GM12878 (cell line): ENCODE data around the gene SEC62. TPM values are rescaled to one million over a fixed set of nuclear protein-coding genes. Genes with fewer than 3 reads are reported as not detected.

ENCODE experiments used
- ATAC-seq: fragments of 200-7000 bp; cut with Tn5 transposase; 3 replicates; pipeline ENCODE4 v1.9.1; 2020; ENCODE audit warnings: mild to moderate bottlenecking, moderate library complexity
- BruUV-seq: library from RNA; stranded (reverse); fragments of 400-500 nt; replicated peaks from 2 replicates; lab custom pipeline; 2021; lab: Mats Ljungman, UMichigan
- CTCF ChIA-PET: fragments of 300-600 bp; sonication (Branson Sonifier 250); formaldehyde crosslinking; extraction: SDS; loops from one replicate; lab custom pipeline; 2021; ENCODE audit warnings: inconsistent platforms; lab: Yijun Ruan, JAX
- POLR2A ChIA-PET: fragments of 350-600 bp; formaldehyde crosslinking; extraction: SDS; loops from one replicate; lab custom pipeline; 2021; ENCODE audit warnings: inconsistent platforms; lab: Charles Lee
- RAD21 ChIA-PET: fragments of 300-600 bp; sonication (Branson Sonifier 250); formaldehyde crosslinking; loops from one replicate; lab custom pipeline; 2023; ENCODE audit warnings: antibody characterized with exemption; ENCODE audit not compliant: unreplicated experiment; lab: Charles Lee
- SMC1A ChIA-PET: fragments of 300-600 bp; sonication (Branson Sonifier 250); formaldehyde crosslinking; loops from one replicate; lab custom pipeline; 2023; ENCODE audit not compliant: unreplicated experiment, uncharacterized antibody; lab: Charles Lee
- DNase-seq: peaks from one replicate; pipeline ENCODE4 v3.0.0-alpha.2; 2011; ENCODE audit warnings: low read depth, low spot score
- FAIRE-seq: peaks from 3 replicates; lab custom pipeline; 2011; peaks lifted over from hg19 to GRCh38; lab: Jason Lieb, UNC
- H2AFZ ChIP-seq: 2 replicates; pipeline ENCODE4 v1.6.0; 2011; ENCODE audit warnings: low read depth, low read length, control low read depth; ENCODE audit not compliant: control insufficient read depth
- H3K27ac ChIP-seq: 2 replicates; pipeline ENCODE4 v1.5.1; 2011; ENCODE audit warnings: control low read depth; ENCODE audit not compliant: control insufficient read depth, insufficient read depth
- H3K27me3 ChIP-seq, 2 experiments: replicated peaks in 1 of 2; 2 replicates each; pipeline versions ENCODE4 v1.6.0 to v1.6.1; 2011; ENCODE audit warnings: low read length in 1 of 2; ENCODE audit not compliant: control insufficient read depth in 2 of 2, insufficient read depth in 2 of 2
- H3K36me3 ChIP-seq, 2 experiments: 2 replicates each; pipeline ENCODE4 v1.5.1; 2011; ENCODE audit warnings: low read length in 1 of 2; ENCODE audit not compliant: control insufficient read depth in 2 of 2, insufficient read depth in 2 of 2
- H3K4me1 ChIP-seq: 2 replicates; pipeline ENCODE4 v1.6.1; 2011; ENCODE audit warnings: mild to moderate bottlenecking, low read length, moderate library complexity, mixed read lengths; ENCODE audit not compliant: control insufficient read depth, insufficient read depth
- H3K4me2 ChIP-seq: 2 replicates; pipeline ENCODE4 v1.6.0; 2011; ENCODE audit warnings: control low read depth; ENCODE audit not compliant: control insufficient read depth, insufficient read depth
- H3K4me3 ChIP-seq: fragments of 200-600 bp; sonication (generic); 2 replicates; pipeline ENCODE4 v1.5.1; 2016
- H3K79me2 ChIP-seq: 2 replicates; pipeline ENCODE4 v1.6.0; 2011; ENCODE audit warnings: low read length; ENCODE audit not compliant: control insufficient read depth, insufficient read depth
- H3K9ac ChIP-seq: 2 replicates; pipeline ENCODE4 v1.8.0; 2011; ENCODE audit warnings: low read length, control low read depth, mixed read lengths; ENCODE audit not compliant: control insufficient read depth, insufficient read depth
- H3K9me3 ChIP-seq: replicated peaks from 3 replicates; pipeline ENCODE4 v1.5.1; 2011; ENCODE audit warnings: mild to moderate bottlenecking, low read length; ENCODE audit not compliant: control insufficient read depth, insufficient read depth
- H4K20me1 ChIP-seq: 2 replicates; pipeline ENCODE4 v1.6.0; 2011; ENCODE audit not compliant: control insufficient read depth, insufficient read depth
- BMI1 ChIP-seq: fragments of 450-650 bp; IDR thresholded peaks from 2 replicates; pipeline ENCODE4 v1.6.1; 2016; ENCODE audit warnings: mild to moderate bottlenecking, moderate library complexity, borderline replicate concordance
- CHD2 ChIP-seq: IDR thresholded peaks from 2 replicates; pipeline ENCODE4 v1.6.1; 2011; ENCODE audit warnings: low read depth, low read length, improper control_type of control experiment, borderline replicate concordance
- CREM ChIP-seq: IDR thresholded peaks from 2 replicates; pipeline ENCODE4 v1.6.1; 2014; ENCODE audit warnings: antibody characterized with exemption, low read depth
- IRF5 ChIP-seq: fragments of 450-650 bp; IDR thresholded peaks from 2 replicates; pipeline ENCODE4 v1.6.1; 2017; ENCODE audit warnings: borderline replicate concordance
- MEF2A ChIP-seq: IDR thresholded peaks from 2 replicates; pipeline ENCODE4 v1.6.1; 2011; ENCODE audit warnings: low read depth, mild to moderate bottlenecking, low read length, moderate library complexity; ENCODE audit not compliant: insufficient read depth
- MEF2B ChIP-seq: fragments of 450-650 bp; IDR thresholded peaks from 2 replicates; pipeline ENCODE4 v1.6.1; 2018; ENCODE audit warnings: mild to moderate bottlenecking, moderate library complexity; ENCODE audit not compliant: partially characterized antibody, poor library complexity, severe bottlenecking
- PBX3 ChIP-seq: IDR thresholded peaks from 2 replicates; pipeline ENCODE4 v1.6.1; 2011; ENCODE audit warnings: mild to moderate bottlenecking, low read depth, low read length, moderate library complexity; ENCODE audit not compliant: insufficient replicate concordance
- POLR2AphosphoS5 ChIP-seq: IDR thresholded peaks from 2 replicates; pipeline ENCODE4 v1.6.1; 2011; ENCODE audit warnings: mild to moderate bottlenecking, low read length, inconsistent platforms
- SREBF2 ChIP-seq: IDR thresholded peaks from 2 replicates; pipeline ENCODE4 v1.6.1; 2012; ENCODE audit warnings: mild to moderate bottlenecking, low read length
- TARDBP ChIP-seq: IDR thresholded peaks from 2 replicates; pipeline ENCODE4 v1.6.1; 2016; ENCODE audit warnings: borderline replicate concordance
- ZNF384 ChIP-seq: IDR thresholded peaks from 2 replicates; pipeline ENCODE4 v1.6.1; 2012; ENCODE audit warnings: low read depth, mild to moderate bottlenecking, low read length, improper control_type of control experiment, borderline replicate concordance
- ZNF622 ChIP-seq: fragments of 450-650 bp; IDR thresholded peaks from 2 replicates; pipeline ENCODE4 v1.6.1; 2017; ENCODE audit warnings: mild to moderate bottlenecking, inconsistent platforms
- WGBS: methylation state at CpG from one replicate; pipeline ENCODE4 v1.1.6; 2016; ENCODE audit warnings: low lambda C conversion rate; ENCODE audit not compliant: insufficient replicate concordance, insufficient coverage; ENCODE audit errors: missing lambda C conversion rate; 5-methylcytosine and 5-hydroxymethylcytosine counted together
- in situ Hi-C: fragments of 300-500 bp; cut with MboI; formaldehyde crosslinking; loops from 9 replicates; pipeline ENCODE4 v1.14.3; 2018; ENCODE audit warnings: mixed read lengths
- intact Hi-C: fragments of 100-400 bp; cut with micrococcal nuclease; formaldehyde crosslinking; loops from one replicate; pipeline ENCODE4 v1.14.2; 2022; ENCODE audit not compliant: unreplicated experiment
- polyA plus RNA-seq, 11 experiments: library from polyadenylated mRNA; depleted of rRNA in 4 of 11; unstranded in 6 of 11; stranded (reverse) in 5 of 11; fragments of >200 nt; fragmentation: Nextera tagmentation in 4 of 11; fragmentation: Illumina TruSeq in 1 of 11; extraction: Ambion mirVana in 4 of 11; extraction: Trizol in 1 of 11; gene quantifications; 1 replicate in 1 of 11; 2 replicates in 10 of 11; pipeline versions ENCODE4 v1.2.1 to v1.2.3, GENCODE V29; 2011 to 2016; ENCODE audit warnings: inconsistent platforms in 2 of 11, missing spikeins in 2 of 11, low read depth in 1 of 11
- total RNA-seq, 4 experiments: library from RNA; depleted of rRNA in 3 of 4; stranded (reverse); fragments of >200 nt in 3 of 4; fragmentation: Illumina TruSeq in 1 of 4; extraction: Trizol in 1 of 4; gene quantifications; 2 replicates each; pipeline versions ENCODE4 v1.2.1 to v1.2.3, GENCODE V29; 2013 to 2021

SEC62 gene
- total and polyA plus RNA-seq, 10 of the 15 experiments (the other 5 are each of a cell fraction or from before 2014, with no cell fraction given): 25.6 to 270 (median 94.8) TPM

- no peak overlapping the region for H3K4me2 ChIP-seq
- ChIA-PET RAD21 (no interaction called here), POLR2A (interaction anchor here (0.6 kb wide), 1 partner anchor 29 kb away, joined by 3 read pairs; no protein-coding TSS in a partner anchor), SMC1A (interaction anchor here (0.8 to 1.2 kb wide), 2 partner anchors 9 to 10 kb away, joined by 3 read pairs; no protein-coding TSS in a partner anchor), CTCF (no interaction called here)
- H3K4me3 ChIP-seq: no peak overlapping the region
- H3K36me3 ChIP-seq: peaks cover 8 to 38% of the 10 kb centered on the region in 2 experiments; a peak in 3 of 4 replicates
- DNase-seq (no peak), ATAC-seq (no peak), FAIRE-seq (no peak)
- no TSS peak for BruUV-seq
- no peak overlapping the region for H2AFZ ChIP-seq
- no peak overlapping the region for H3K9ac ChIP-seq
- H3K27me3 ChIP-seq: no peaks in the 10 kb centered on the region
- in situ Hi-C loops: no loop called here
- H4K20me1 ChIP-seq: no peaks in the 10 kb centered on the region; the same call in 1 of the 2 replicates
- H3K27ac ChIP-seq: no peak overlapping the region
- TF ChIP-seq MEF2B (no peak), MEF2A (no peak), TARDBP (no peak), ZNF384 (no peak), BMI1 (no peak), POLR2AphosphoS5 (no peak), PBX3 (no peak), IRF5 (no peak), CREM (no peak), SREBF2 (no peak), CHD2 (no peak), ZNF622 (no peak)
- H3K4me1 ChIP-seq: no peaks in the 10 kb centered on the region
- intact Hi-C loops: no loop called here
- WGBS: 78% methylated on average over 3 of the region's 3 CpGs
- no peaks in the 10 kb centered on the region for H3K79me2 ChIP-seq
- no peaks in the 10 kb centered on the region for H3K9me3 ChIP-seq
These were observed 25.5 kb downstream of the SEC62 start for GRCh38 chr3:169992156-169992555.
